ENCODE results near the gene RB1.

RB1 gene

DNA sequence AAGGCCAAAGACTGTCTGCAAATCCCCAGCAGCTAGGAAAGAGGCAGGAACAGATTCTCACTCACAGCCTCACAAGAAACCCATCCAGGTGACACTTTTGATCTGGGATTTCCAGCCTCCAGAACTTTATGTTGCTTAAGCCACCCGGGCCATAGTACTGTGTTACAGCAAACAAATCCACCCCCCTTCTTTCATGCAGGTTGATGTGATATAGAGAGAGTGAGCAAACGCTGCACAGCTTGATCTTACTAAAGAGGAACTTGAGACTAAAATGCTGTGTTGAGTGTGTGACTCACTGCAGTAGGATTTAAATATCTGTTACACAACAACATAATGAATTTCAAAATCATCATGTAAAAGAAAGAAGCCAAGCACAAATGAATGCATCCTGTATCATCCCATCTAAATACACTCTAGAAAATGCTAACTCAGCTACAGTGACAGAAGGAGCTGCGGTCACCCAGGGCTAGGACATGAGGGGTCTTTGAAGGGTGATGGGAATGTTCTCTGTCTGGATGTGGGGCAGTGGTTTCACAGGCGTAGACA is 197.2 kb downstream of the RB1 start:
- FAIRE-seq: no peak

DNA sequence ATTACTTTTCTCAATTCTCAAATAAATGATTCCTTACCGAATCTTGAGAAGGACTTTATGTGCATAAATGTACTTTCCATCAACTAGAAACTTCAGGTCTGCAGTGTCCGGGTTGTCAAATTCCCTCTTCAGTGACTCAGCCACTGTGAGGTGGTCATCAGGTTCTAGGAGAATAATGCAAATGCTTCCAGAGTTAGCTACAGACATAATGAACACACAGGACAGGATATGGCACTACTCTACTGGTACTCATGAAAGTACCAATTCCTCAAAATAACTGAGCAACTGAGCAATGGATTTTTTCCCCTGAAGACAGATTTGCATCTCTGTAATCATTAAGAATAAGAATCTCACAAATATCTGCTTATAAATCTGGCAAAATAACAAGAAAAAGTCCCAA is 198.2 kb downstream of the RB1 start:
- FAIRE-seq: no peak

DNA sequence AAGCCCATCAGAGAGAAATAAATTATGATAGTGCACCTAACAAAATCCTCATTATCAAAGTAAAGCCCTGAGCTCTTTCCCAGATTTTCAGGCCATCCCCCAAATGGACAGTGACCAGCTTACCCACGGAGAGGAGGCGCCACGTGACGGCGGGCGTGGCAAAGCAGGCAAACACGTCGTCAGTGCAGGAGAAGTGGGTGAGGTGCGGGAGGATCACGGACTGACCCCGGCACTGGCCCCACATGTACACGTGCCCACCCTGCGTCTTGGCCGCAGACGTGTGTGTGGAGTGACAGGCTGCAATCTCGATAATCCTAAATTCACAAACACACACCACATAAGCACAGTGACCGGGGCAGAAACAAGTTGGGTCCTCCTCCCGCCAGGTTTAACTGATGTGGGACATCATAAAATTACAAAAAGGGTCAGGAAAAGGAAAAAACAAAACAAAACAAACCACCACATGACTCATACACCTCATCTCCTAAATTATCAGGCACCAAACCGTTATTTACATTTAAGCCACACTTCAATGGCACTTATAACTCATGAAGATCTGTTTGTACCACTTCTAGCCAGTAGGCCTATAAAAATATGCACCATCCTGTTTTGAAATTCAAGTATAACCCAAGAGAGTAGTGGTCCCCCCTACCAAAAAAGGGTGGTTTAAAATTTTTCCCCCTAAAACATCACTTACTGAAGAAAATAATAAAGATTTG is 199.2 kb downstream of the RB1 start:
- FAIRE-seq: no peak

DNA sequence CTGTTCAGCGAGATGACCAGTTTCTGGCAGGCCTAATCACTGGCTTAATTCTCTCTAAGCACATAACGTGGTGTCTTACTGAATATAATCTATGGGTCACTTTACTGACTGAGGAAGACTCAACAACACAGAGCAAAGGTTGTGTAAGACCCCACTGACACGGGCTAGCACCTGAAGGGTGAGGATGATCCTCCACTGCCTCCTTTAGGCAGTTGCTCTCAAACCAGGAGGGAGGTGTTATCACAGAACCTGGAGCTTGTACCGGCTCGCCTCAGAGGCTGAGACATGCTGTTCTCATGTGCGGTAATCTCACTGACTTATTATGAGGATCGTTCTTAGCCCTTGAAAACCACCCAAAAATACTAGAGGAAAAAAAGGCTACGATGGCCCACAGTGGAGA is 201.1 kb downstream of the RB1 start:
- no peak for FAIRE-seq

DNA sequence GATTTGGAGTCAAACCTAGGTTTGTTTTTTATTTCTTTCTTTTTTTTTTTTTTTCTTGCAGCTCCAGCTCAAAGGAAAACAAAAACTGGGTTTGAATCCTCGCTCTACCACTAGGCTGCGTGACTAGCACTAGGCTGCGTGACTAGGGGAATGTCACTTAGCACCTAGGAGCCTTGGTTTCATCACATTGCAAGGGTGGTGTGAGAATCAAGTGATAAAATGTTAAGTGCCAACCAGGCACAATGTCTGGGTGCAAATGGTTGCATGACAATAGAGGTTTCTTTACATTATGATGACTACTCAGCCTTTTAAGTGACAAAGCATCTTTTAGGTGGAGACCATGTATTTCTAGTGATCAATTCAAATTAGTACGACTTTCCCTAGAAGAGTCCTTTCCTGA is 201.5 kb downstream of the RB1 start:
- FAIRE-seq: no peak

DNA sequence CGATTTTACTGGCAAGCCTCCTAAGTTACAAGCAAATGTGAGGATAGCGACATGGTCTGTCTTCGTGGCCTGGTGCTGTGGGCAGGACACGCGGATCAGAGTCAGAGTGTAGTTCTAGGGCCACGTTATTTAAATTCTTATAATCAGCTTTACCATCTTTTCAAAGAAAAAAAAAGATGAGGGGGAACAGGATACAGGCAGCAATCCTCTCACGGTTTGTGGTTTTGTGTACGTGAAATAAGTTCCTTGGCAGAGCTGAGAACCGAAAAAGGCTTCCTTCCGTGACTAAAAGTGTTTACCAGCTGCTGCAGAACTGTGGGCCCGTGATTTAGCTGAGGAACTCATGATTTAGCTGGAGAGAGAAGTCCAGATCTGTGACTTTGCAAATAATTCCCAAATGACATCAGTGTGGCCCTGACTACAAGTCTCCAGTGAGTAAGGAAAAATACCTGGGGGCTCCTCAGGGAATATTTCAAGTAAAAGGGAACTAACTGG is 202.1 kb downstream of the RB1 start:
- no peak for FAIRE-seq

DNA sequence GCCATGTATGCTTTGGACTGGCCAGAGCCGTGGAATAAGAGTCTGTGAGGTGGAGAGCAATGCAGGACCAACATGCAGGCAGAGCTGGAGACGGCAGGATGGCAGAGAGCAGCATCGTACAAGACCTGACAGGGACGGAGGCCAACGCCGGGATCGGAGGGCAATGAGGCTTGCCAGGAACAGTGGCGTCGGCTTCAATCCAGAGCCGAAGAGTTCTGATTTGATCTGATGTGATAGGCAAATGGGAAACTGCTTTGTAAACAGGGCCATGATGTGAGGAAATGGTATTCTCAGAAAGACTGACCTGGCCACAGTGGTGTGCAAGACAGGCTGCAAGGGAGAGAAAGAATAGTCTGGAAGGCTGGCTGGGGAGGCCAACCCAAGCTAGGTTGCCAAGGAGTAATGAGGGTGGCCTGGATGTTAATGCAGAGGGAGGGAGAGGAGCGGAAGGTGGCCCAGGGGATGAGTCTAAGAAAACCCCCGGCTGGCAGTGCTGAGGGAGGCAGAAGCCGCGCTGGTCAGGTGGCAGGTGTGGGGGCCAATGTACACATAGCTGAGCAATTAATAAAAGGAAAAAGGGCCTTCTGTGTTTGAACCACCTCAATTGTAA is 202.6 kb downstream of the RB1 start:
- no peak for FAIRE-seq

DNA sequence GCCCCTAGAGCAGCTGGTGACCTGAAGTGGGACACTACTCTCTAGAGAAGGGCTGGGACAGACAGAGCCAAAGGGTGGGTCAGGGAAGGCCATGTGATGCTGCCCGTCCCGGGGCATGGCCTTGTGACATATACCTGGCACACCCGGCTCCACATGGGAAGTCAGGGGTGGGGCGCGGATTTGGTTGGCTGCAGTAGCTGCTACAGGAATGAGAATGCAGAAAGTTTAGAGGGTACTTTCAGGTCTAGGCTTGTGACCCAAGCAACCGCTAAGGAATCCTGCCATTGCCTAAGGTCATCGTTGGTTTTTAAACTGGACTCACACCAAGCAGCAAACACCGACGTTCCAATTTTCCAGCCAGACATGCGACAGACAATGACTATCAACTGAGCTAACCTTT is 203.5 kb downstream of the RB1 start:
- FAIRE-seq: no peak

DNA sequence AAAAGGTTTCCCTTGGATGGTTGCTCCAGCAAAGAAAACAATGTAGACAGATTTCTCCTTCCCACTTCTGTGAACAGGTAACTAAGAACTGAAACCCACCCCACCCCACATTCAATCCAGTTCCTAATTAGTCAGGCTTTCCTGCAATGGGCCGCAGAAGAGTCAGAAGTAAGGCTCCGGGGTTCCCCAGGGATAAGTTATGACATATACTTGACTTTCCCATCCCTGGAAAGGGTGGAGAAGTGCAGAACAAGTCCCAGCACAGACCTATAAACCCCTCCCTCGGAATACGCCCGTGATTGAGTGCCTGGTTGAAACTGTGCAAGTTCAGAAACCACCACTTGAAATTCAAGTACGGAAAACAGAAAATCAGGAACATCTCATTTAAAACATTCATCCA is 204.5 kb downstream of the RB1 start:
- no peak for FAIRE-seq

DNA sequence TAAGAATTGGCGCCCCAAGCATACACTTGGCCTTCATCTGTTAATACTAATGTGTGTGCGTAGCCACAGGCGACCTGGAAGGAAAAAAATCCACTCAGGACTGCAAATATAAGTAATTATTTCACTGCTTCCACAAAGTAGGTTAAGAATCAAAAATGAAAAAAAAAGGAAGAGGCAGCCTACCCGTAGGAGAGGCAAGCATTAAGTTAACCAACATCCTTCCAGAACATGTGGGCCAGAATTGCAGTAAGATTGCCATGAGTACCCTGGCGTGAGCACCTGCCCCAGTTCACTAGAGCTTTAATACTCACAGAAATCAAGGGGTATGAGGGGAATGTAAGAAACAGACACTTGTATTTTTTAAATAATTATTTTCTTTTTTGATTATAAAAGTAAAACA is 207.1 kb downstream of the RB1 start:
- FAIRE-seq: no peak

DNA sequence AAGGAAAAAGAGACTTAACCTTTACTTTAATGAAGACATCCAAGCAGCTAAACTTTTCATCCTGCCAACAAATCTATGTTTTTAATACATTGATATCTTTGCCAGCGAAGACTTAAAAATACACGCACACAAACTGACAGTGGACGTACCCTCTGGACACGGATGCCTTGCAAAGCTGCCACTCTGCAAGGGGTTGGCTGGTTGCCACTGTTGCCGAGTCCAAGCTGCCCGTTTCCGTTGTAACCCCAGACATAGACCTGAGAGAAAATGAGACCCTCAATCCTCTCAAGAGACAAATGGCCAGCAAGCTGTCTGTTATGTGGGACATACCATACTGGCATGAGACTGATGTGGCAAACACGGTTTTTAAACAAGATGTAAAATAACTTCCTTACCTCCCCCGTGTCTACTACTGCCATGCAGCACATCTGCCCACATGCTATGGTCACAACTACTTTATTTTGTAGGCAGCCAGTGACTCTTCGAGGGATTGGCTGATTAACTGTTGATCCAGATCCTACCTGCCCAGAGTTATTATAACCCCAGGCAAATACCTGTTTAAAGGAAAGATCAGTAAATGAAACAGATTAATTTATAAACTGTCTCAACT is 208.2 kb downstream of the RB1 start:
- no peak for FAIRE-seq

DNA sequence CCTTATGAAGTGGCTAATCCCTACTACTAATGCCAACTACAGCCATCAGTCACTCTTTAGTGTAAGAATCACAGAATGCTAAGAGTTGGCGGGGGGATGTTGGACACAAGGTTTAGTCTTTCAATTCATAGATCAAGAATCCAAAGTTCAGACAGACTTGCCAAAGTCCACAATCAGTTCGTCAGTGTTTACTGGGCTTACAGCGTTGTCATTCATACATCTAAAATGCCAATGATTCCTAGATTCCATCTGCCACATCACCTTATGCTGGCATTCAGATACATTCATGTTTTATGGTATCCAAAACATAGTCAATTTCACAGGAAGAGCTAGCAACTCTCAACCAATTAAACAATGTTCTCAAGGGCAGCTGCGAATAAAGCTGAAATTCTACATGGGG is 211.2 kb downstream of the RB1 start:
- no peak for FAIRE-seq

DNA sequence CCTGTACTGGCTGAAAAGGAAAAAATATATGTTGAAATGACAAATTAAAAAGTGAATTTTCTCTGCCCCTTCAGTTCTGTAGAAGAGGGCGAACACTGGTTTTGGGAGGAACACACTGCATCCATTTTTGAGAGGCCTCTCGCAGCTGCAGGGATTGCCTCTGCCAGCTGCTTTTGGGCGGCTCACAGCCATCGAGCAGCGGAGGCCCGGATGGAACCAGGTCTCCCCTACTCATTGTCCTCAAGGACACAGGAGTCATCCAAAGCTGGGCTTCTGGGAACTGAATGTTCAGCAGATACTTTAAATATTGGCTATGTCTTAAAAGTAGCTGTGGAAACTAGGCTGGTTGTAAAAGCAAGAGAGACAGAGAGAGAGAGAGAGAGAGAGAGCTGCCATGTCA is 212.2 kb downstream of the RB1 start:
- FAIRE-seq: no peak

DNA sequence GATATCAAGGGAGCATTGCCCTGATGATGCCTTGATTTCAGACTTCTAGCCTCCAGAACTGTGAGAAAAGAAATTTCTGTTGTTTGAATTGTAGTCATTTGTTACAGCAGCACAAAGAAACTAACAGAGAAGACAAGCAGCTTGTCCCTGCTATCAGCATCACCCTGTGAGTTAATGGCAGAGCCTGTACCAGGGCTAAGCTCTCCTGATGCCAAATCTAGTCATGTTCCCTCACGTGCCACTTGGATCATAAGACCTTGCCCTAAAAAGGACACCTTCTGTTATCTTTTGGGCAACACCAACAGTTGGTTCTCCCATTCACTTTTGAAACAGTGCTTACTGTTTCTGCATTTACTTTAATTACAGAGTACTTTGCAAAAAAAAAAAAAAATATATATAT is 214.5 kb downstream of the RB1 start:
- FAIRE-seq: no peak

DNA sequence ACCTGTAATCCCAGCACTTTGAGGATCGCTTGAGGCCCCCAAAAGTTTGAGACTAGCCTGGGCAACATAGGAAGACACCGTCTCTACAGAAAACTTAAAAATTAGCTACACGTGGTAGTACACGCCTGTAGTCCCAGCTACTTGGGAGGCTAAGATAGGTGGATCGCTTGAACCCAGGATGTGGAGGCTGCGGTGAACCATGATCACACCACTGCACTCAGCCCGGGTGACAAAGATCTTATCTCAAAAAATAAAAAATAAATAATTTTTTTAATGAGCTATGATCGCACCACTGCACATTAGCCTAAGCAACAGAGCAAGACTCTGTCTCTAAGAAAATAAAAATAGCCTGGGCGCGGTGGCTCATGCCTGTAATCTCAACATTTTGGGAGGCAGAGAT is 222.7 kb downstream of the RB1 start:
- no peak for FAIRE-seq

DNA sequence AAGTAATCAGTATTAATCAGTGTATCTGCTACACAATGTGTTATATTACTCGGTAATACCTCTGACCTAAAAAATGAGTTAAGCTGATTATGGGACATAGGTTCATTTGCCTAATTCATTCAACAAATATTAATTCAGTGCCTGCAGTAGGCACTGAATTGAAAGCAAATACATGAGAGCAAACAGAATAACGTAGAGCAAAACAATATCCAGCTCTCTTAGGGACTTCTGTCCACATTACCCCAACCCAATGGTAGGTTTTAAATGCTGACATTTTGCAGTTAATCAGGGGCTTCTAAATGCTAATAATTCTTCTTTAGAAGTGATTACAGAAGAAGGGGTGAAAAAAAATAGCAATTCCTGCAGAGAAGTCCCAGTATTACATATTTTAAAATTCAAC is 224.4 kb downstream of the RB1 start:
- peak; percentile 93 for FAIRE-seq

DNA sequence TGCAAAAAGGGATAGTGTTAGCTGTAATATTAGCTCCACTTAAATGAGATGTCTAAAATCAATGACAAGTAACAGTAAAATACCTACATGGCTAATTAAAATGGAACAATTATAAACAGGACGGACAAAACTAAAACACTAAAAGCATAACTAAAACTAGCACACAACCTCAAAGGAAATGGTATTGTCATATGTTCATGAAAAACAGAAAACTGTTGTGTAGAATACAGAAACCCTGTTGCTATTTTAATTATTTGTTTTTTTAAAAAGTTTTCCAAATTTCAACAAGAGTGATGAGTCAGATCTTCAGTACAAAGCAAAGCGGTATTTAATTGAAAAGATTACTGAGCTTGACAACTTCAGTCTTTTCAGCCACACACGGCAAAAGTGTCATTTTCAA is 225.2 kb downstream of the RB1 start:
- FAIRE-seq: peak; percentile 75

DNA sequence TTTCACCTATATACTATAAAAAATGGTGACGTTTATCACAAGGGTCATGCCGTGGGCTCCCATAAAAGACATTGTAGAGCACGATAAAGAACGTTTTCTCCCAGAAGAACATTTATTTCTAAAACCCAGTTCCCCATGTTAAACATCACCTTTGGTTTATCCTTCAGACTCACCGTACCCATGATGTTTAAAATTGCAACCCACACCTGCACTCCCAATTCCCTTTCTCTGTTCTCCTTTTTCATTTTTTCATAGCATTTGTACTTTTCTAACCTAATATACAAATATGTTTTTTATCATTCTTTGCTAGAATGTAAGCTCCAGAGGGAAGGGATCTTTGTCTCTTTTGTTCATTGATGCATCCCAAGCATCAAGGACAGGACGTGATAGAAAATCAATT is 227.3 kb downstream of the RB1 start:
- no peak for FAIRE-seq
